ENCODE data around the gene MT3.
A peak's percentile ranks its signal among the peaks of the same experiment; 100 is the strongest.
"Not testable (repeated sequence)": the region's sequence is repeated elsewhere in the genome, so short reads cannot be mapped to it uniquely, and the experiment has no call there.

Gene MT3

GRCh38 chr16:56577300-56577625, 12.1 kb upstream of the MT3 start:
- DNase-seq (ENCODE audit: extremely low read depth in 1 of 2, low read depth in 1 of 2), result no peak

- no peak for DNase-seq (ENCODE audit: extremely low read depth in 1 of 2, low read depth in 1 of 2)
Observed at GRCh38 chr16:56580391-56581048, 8.8 kb upstream of the MT3 start.

GRCh38 chr16:56582911-56583310, 6.4 kb upstream of the MT3 start:
- DNase-seq (ENCODE audit: extremely low read depth in 1 of 2, low read depth in 1 of 2), result not testable (repeated sequence)

- no peak for DNase-seq (ENCODE audit: extremely low read depth in 1 of 2, low read depth in 1 of 2)
Observed at GRCh38 chr16:56583351-56584168, 5.8 kb upstream of the MT3 start.

GRCh38 chr16:56584276-56584675, 5.1 kb upstream of the MT3 start:
- DNase-seq (ENCODE audit: extremely low read depth in 1 of 2, low read depth in 1 of 2), result no peak

GRCh38 chr16:56588781-56589140, 567 bp upstream of the MT3 start:
- no peak for DNase-seq (ENCODE audit: extremely low read depth in 1 of 2, low read depth in 1 of 2)

GRCh38 chr16:56591377-56592060, 2.2 kb downstream of the MT3 start:
- DNase-seq (ENCODE audit: extremely low read depth in 1 of 2, low read depth in 1 of 2), result no peak

- no peak for DNase-seq (ENCODE audit: extremely low read depth in 1 of 2, low read depth in 1 of 2)
Observed at GRCh38 chr16:56593573-56594291, 4.4 kb downstream of the MT3 start.

GRCh38 chr16:56594292-56594619, 4.9 kb downstream of the MT3 start:
- DNase-seq (ENCODE audit: extremely low read depth in 1 of 2, low read depth in 1 of 2), result no peak

GRCh38 chr16:56600398-56600999, 11.2 kb downstream of the MT3 start:
- DNase-seq (ENCODE audit: extremely low read depth in 1 of 2, low read depth in 1 of 2), result no peak

- no peak for DNase-seq (ENCODE audit: extremely low read depth in 1 of 2, low read depth in 1 of 2)
Observed at GRCh38 chr16:56601325-56601724, 12.0 kb downstream of the MT3 start.

GRCh38 chr16:56603589-56603988, 14.3 kb downstream of the MT3 start:
- no peak for DNase-seq (ENCODE audit: extremely low read depth in 1 of 2, low read depth in 1 of 2)

GRCh38 chr16:56604966-56605365, 15.6 kb downstream of the MT3 start:
- no peak for DNase-seq (ENCODE audit: extremely low read depth in 1 of 2, low read depth in 1 of 2)

- no peak for DNase-seq (ENCODE audit: extremely low read depth in 1 of 2, low read depth in 1 of 2)
Observed at GRCh38 chr16:56605475-56605874, 16.1 kb downstream of the MT3 start.

- DNase-seq (ENCODE audit: extremely low read depth in 1 of 2, low read depth in 1 of 2), result no peak
Observed at GRCh38 chr16:56606071-56606475, 16.7 kb downstream of the MT3 start.

- no peak for DNase-seq (ENCODE audit: extremely low read depth in 1 of 2, low read depth in 1 of 2)
Observed at GRCh38 chr16:56606476-56607108, 17.3 kb downstream of the MT3 start.

- DNase-seq (ENCODE audit: extremely low read depth in 1 of 2, low read depth in 1 of 2), result no peak
Observed at GRCh38 chr16:56607109-56607618, 17.8 kb downstream of the MT3 start.

- DNase-seq (ENCODE audit: extremely low read depth in 1 of 2, low read depth in 1 of 2), result no peak
Observed at GRCh38 chr16:56607675-56608042, 18.3 kb downstream of the MT3 start.

- DNase-seq (ENCODE audit: extremely low read depth in 1 of 2, low read depth in 1 of 2), result peak; percentile 47 to 75
Observed at GRCh38 chr16:56608043-56608875, 18.9 kb downstream of the MT3 start, which contains the start of gene MT2A. TSS of gene MT2A (plus strand) at chr16:56608584. CDS start at chr16:56608656, 72 bp downstream.

Data from activated CD8-positive, alpha-beta memory T cell treated with anti-CD3 and anti-CD28 coated beads for 1 hour (primary cell).